BE2C (cell line): ENCODE measurements around the gene TMC8.

Experiments
- DNase-seq: peaks from one replicate; pipeline ENCODE4 v3.0.0-alpha.2; 2020
- H3K27me3 ChIP-seq: fragments of 250-450 bp; sonication (Bioruptor Pico); 2 replicates; pipeline ENCODE4 v1.5.1; 2020; ENCODE audit warnings: mild to moderate bottlenecking
- H3K36me3 ChIP-seq: fragments of 250-450 bp; sonication (Bioruptor Pico); 2 replicates; pipeline ENCODE4 v1.5.1; 2020; ENCODE audit warnings: mild to moderate bottlenecking
- H3K4me1 ChIP-seq: fragments of 250-450 bp; sonication (Bioruptor Pico); 2 replicates; pipeline ENCODE4 v1.5.1; 2020
- H3K4me3 ChIP-seq: 2 replicates; pipeline ENCODE4 v1.5.1; 2011; ENCODE audit warnings: low read depth, low read length
- H3K9me3 ChIP-seq: fragments of 250-450 bp; sonication (Bioruptor Pico); 2 replicates; pipeline ENCODE4 v1.5.1; 2020
- TF ChIP-seq, protein P1 (sequence below): IDR thresholded peaks from 2 replicates; pipeline ENCODE4 v1.5.1; 2012; ENCODE audit warnings: mild to moderate bottlenecking, low read depth, low read length

The TMC8 gene

DNA sequence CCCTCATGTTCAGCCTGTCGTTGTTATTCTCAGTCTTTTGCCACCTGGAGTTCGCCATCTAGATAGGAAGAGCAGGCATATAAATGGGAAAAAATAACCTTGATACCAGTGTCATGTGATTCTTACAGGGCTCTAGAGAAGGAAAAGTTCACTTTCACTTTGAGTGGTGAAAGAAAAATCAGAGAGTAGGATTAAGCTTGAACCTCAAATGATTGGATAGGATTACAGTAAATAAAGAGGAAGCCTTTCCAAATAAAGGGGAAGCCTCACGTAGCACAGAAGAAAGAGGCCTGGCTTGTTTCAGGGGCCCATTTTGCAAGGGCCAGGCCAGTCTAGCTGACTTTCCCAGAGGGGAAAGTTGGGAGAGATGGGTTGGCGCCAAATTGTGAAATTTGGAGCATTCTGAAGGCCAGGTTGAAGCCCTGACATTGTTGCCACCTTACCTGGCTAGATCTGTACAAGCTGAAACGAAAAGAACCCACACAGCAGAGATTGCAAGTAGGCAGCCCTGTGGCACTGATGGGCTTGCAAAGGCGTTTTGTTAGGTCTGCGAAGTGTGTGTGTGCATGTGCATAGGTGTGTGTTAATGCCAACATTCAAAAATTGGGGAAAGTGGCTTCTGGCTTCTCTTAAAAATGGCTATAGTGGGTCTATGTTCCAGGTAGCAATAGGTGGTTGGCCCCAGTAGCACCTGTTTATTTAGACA is 40.8 kb upstream of the TMC8 start:
- Histone ChIP-seq H3K27me3 (no peaks in the 10 kb centered on the region), H3K4me1 (no peaks in the 10 kb centered on the region), H3K9me3 (no peaks in the 10 kb centered on the region), H3K36me3 (peaks cover 70% of the 10 kb centered on the region), H3K4me3 (no peak overlapping the region)
- TF ChIP-seq, protein P1, sequence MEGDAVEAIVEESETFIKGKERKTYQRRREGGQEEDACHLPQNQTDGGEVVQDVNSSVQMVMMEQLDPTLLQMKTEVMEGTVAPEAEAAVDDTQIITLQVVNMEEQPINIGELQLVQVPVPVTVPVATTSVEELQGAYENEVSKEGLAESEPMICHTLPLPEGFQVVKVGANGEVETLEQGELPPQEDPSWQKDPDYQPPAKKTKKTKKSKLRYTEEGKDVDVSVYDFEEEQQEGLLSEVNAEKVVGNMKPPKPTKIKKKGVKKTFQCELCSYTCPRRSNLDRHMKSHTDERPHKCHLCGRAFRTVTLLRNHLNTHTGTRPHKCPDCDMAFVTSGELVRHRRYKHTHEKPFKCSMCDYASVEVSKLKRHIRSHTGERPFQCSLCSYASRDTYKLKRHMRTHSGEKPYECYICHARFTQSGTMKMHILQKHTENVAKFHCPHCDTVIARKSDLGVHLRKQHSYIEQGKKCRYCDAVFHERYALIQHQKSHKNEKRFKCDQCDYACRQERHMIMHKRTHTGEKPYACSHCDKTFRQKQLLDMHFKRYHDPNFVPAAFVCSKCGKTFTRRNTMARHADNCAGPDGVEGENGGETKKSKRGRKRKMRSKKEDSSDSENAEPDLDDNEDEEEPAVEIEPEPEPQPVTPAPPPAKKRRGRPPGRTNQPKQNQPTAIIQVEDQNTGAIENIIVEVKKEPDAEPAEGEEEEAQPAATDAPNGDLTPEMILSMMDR, result no peak
- no peak for DNase-seq

DNA sequence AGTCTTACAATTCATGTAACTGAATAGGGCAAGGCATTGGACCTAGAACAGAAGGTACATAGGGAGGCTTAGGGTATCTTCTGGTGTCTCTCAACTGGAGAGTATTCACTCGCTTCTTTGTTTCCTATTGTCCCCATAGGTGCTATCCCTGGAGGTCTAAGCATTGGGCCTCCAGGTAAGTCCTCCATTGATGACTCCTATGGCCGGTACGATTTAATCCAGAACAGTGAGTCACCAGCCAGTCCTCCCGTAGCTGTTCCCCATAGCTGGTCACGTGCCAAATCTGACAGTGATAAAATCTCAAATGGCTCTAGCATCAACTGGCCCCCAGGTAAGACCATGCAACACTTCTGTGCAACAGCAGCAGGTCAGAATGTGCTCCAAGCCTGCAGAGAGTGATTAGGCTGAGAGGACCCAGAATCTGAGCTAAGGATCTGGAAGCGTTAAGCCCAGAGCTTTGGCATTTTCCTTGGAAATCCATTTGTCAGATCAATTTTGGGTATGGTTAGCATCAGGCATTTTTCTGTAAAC is 37.7 kb upstream of the TMC8 start:
- Histone ChIP-seq H3K27me3 (no peaks in the 10 kb centered on the region), H3K4me1 (no peaks in the 10 kb centered on the region), H3K36me3 (peaks cover 78% of the 10 kb centered on the region), H3K9me3 (no peaks in the 10 kb centered on the region), H3K4me3 (no peak overlapping the region)
- TF ChIP-seq, protein P1, result no peak
- no peak for DNase-seq

DNA sequence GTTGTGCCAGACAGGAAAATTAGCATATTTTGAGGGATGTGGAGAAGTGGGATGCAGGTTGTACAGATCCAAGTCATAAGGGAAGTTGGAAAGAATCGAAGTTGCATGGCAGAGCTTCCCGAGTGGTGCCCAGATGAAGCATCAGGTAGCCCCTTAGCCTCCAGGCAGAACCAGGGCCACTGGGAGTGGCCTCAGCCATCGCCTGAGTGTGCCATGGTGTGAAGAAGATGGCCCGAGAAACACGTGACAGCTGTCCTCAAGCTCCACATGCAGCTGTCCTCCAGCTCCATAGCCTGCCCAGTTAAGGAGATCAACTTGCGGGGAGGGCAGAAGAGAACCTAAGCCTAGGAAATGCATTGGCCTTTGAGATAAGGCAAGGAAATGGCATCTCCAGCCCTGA is 35.5 kb upstream of the TMC8 start:
- Histone ChIP-seq H3K27me3 (no peaks in the 10 kb centered on the region), H3K36me3 (peaks cover 89% of the 10 kb centered on the region), H3K9me3 (no peaks in the 10 kb centered on the region), H3K4me1 (no peaks in the 10 kb centered on the region), H3K4me3 (no peak overlapping the region)
- no peak for DNase-seq
- TF ChIP-seq, protein P1, result no peak

DNA sequence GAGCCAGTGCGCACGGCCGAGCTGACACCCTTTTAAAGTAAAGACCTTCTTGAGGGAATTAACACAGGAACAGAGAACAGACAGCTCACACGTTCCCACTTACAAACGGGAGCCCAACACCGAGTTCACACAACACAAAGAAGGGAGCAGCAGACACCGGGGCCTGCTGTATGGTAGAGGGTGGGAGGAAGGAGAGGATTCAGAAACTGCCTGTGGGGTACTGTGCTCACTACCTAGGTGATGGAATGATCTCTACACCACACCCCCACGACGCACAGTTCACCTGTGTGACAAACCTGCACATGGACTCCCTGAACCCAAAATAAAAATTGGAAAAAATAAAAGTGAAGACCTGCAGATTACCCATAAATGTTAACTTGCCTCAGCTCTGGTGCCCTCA is 34.5 kb upstream of the TMC8 start:
- DNase-seq, result no peak
- Histone ChIP-seq H3K27me3 (no peaks in the 10 kb centered on the region), H3K9me3 (no peaks in the 10 kb centered on the region), H3K4me1 (no peaks in the 10 kb centered on the region), H3K4me3 (no peak overlapping the region), H3K36me3 (peaks cover 88% of the 10 kb centered on the region)
- TF ChIP-seq, protein P1, result no peak

DNA sequence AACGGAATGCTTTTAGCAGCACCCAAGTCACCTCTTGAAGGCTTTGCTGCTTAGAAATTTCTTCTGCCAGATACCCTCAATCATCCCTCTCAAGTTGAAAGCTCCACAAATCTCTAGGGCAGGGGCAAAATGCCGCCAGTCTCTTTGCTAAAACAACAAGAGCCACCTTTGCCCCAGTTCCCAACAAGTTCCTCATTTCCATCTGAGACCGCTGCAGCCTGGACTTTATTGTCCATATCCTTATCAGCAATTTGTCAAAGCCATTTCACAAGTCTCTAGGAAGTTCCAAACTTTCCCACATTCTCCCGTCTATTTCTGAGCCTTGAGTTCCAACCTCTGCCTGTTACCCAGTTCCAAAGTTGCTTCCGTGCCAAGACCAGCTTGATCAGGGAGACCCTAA is 29.5 kb upstream of the TMC8 start:
- Histone ChIP-seq H3K9me3 (no peaks in the 10 kb centered on the region), H3K36me3 (peaks cover 79% of the 10 kb centered on the region), H3K27me3 (no peaks in the 10 kb centered on the region), H3K4me1 (no peaks in the 10 kb centered on the region), H3K4me3 (no peak overlapping the region)
- TF ChIP-seq, protein P1, result no peak
- DNase-seq, result no peak

DNA sequence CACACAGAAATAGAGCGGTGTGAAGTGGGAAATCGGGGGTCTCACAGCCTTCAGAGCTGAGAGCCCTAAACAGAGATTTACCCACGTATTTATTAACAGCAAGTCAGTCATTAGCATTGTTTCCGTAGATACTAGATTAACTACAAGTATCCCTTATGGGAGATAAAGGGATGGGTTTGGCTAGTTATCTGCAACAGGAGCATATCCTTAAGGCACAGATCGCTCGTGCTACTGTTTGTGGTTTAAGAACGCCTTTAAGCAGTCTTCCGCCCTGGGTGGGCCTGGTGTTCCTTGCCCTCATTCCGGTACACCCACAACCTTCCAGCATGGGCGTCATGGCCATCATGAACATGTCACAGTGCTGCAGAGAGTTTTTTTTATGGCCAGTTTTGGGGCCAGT is 29.0 kb upstream of the TMC8 start:
- H3K9me3 ChIP-seq, result no peaks in the 10 kb centered on the region
- H3K4me3 ChIP-seq, result no peak overlapping the region
- DNase-seq, result no peak
- H3K36me3 ChIP-seq, result peaks cover 76% of the 10 kb centered on the region
- TF ChIP-seq, protein P1, result no peak
- no peaks in the 10 kb centered on the region for H3K4me1 ChIP-seq
- H3K27me3 ChIP-seq, result no peaks in the 10 kb centered on the region
